SJSA1 (cell line): Measurements from ENCODE around the gene ACBD6. TPM values are rescaled to one million over a fixed set of nuclear protein-coding genes. Genes with fewer than 3 reads are reported as not detected.

Source experiments
- DNase-seq, 2 experiments: peaks; one replicate each; pipeline ENCODE4 v3.0.0-alpha.2; 2015 to 2020; ENCODE audit warnings: low spot score in 2 of 2, low read depth in 1 of 2
- H3K27ac ChIP-seq: fragments of 250-450 bp; sonication (Bioruptor Pico); 2 replicates; pipeline ENCODE4 v1.5.1; 2020; ENCODE audit warnings: mild to moderate bottlenecking, moderate library complexity
- H3K27me3 ChIP-seq: fragments of 250-450 bp; sonication (Bioruptor Pico); replicated peaks from 2 replicates; pipeline ENCODE4 v1.5.1; 2020; ENCODE audit warnings: mild to moderate bottlenecking, moderate library complexity
- H3K36me3 ChIP-seq: fragments of 250-450 bp; sonication (Bioruptor Pico); 2 replicates; pipeline ENCODE4 v1.5.1; 2020; ENCODE audit warnings: mild to moderate bottlenecking
- H3K4me1 ChIP-seq: fragments of 250-450 bp; sonication (Bioruptor Pico); replicated peaks from 2 replicates; pipeline ENCODE4 v1.6.1; 2021; ENCODE audit warnings: mild to moderate bottlenecking
- H3K4me3 ChIP-seq: fragments of 250-450 bp; sonication (Bioruptor Pico); 2 replicates; pipeline ENCODE4 v1.5.1; 2020; ENCODE audit warnings: mild to moderate bottlenecking
- H3K9me3 ChIP-seq: fragments of 250-450 bp; sonication (Bioruptor Pico); replicated peaks from 2 replicates; pipeline ENCODE4 v1.5.1; 2020; ENCODE audit warnings: mild to moderate bottlenecking
- total RNA-seq: library from RNA; depleted of rRNA; stranded (reverse); fragments of >200 nt; shearing (Covaris generic); gene quantifications from 2 replicates; pipeline ENCODE4 v1.2.3, GENCODE V29; 2014

ACBD6 gene
- total RNA-seq, 1 experiment from 2014 or later, result 71.7 TPM

- H3K27ac ChIP-seq, result no peak overlapping the region
- H3K4me3 ChIP-seq, result no peak overlapping the region
- DNase-seq, result no peak
- no peaks in the 10 kb centered on the region for H3K4me1 ChIP-seq
- H3K36me3 ChIP-seq, result peaks cover 4% of the 10 kb centered on the region; the same call in 1 of the 2 replicates
- H3K27me3 ChIP-seq, result no peaks in the 10 kb centered on the region
- H3K9me3 ChIP-seq, result no peaks in the 10 kb centered on the region
Observed at GRCh38 chr1:180402551-180402950, 99.8 kb downstream of the ACBD6 start.

GRCh38 chr1:180402001-180402400 lies 100.4 kb downstream of the ACBD6 start:
- no peaks in the 10 kb centered on the region for H3K27me3 ChIP-seq
- peaks cover under 1% of the 10 kb centered on the region; the same call in 1 of the 2 replicates for H3K36me3 ChIP-seq
- no peak for DNase-seq
- H3K4me1 ChIP-seq, result no peaks in the 10 kb centered on the region
- no peak overlapping the region for H3K4me3 ChIP-seq
- H3K27ac ChIP-seq, result no peak overlapping the region
- H3K9me3 ChIP-seq, result no peaks in the 10 kb centered on the region

GRCh38 chr1:180397175-180397574 lies 105.2 kb downstream of the ACBD6 start:
- no peaks in the 10 kb centered on the region for H3K4me1 ChIP-seq
- DNase-seq, result no peak
- H3K4me3 ChIP-seq, result no peak overlapping the region
- no peaks in the 10 kb centered on the region for H3K9me3 ChIP-seq
- H3K27ac ChIP-seq, result no peak overlapping the region
- no peaks in the 10 kb centered on the region for H3K27me3 ChIP-seq
- 0 out of 2 replicates have a peak, but pooled peaks cover 6% of the 10 kb centered on the region for H3K36me3 ChIP-seq

GRCh38 chr1:180392427-180393145 lies 109.8 kb downstream of the ACBD6 start:
- Histone ChIP-seq H3K36me3 (peaks cover 6% of the 10 kb centered on the region; the same call in 1 of the 2 replicates), H3K4me1 (no peaks in the 10 kb centered on the region), H3K9me3 (no peaks in the 10 kb centered on the region), H3K4me3 (no peak overlapping the region), H3K27me3 (no peaks in the 10 kb centered on the region), H3K27ac (no peak overlapping the region)
- DNase-seq, result no peak

- H3K4me1 ChIP-seq, result no peaks in the 10 kb centered on the region
- no peaks in the 10 kb centered on the region for H3K9me3 ChIP-seq
- H3K27me3 ChIP-seq, result no peaks in the 10 kb centered on the region
- H3K36me3 ChIP-seq, result peaks cover 11% of the 10 kb centered on the region; the same call in 1 of the 2 replicates
- no peak for DNase-seq
- no peak overlapping the region for H3K4me3 ChIP-seq
- H3K27ac ChIP-seq, result no peak overlapping the region
Observed at GRCh38 chr1:180392020-180392419, 110.4 kb downstream of the ACBD6 start.

GRCh38 chr1:180387413-180387812 lies 115.0 kb downstream of the ACBD6 start:
- peaks cover 14% of the 10 kb centered on the region for H3K9me3 ChIP-seq

GRCh38 chr1:180386745-180387367 lies 115.5 kb downstream of the ACBD6 start:
- no peak overlapping the region for H3K4me3 ChIP-seq
- no peaks in the 10 kb centered on the region for H3K27me3 ChIP-seq
- peaks cover 14% of the 10 kb centered on the region for H3K9me3 ChIP-seq
- no peak overlapping the region for H3K27ac ChIP-seq
- peaks cover 20% of the 10 kb centered on the region for H3K36me3 ChIP-seq
- H3K4me1 ChIP-seq, result no peaks in the 10 kb centered on the region
- DNase-seq, result no peak

More at GRCh38 chr1:180387413-180387812, 115.0 kb downstream of the ACBD6 start:
- Histone ChIP-seq H3K4me1 (no peaks in the 10 kb centered on the region), H3K36me3 (peaks cover 20% of the 10 kb centered on the region), H3K27ac (no peak overlapping the region), H3K4me3 (no peak overlapping the region), H3K27me3 (no peaks in the 10 kb centered on the region)
- no peak for DNase-seq

- H3K4me3 ChIP-seq, result no peak overlapping the region
- H3K9me3 ChIP-seq, result peaks cover 17% of the 10 kb centered on the region
- no peak for DNase-seq
- no peak overlapping the region for H3K27ac ChIP-seq
- H3K4me1 ChIP-seq, result no peaks in the 10 kb centered on the region
- H3K36me3 ChIP-seq, result peaks cover 20% of the 10 kb centered on the region
- no peaks in the 10 kb centered on the region for H3K27me3 ChIP-seq
Observed at GRCh38 chr1:180385144-180385543, 117.2 kb downstream of the ACBD6 start.

- peaks cover 23% of the 10 kb centered on the region for H3K9me3 ChIP-seq
Observed at GRCh38 chr1:180384286-180385005, 117.9 kb downstream of the ACBD6 start.

GRCh38 chr1:180382326-180383115 lies 119.9 kb downstream of the ACBD6 start:
- Histone ChIP-seq H3K36me3 (peaks cover 20% of the 10 kb centered on the region), H3K27ac (peak overlapping the region; percentile 5; the same call in 1 of the 2 replicates), H3K27me3 (no peaks in the 10 kb centered on the region), H3K4me1 (no peaks in the 10 kb centered on the region), H3K4me3 (no peak overlapping the region), H3K9me3 (peaks cover 26% of the 10 kb centered on the region)
- DNase-seq, result peak in 1 of 2 experiments; percentile 27

More at GRCh38 chr1:180384286-180385005, 117.9 kb downstream of the ACBD6 start:
- Histone ChIP-seq H3K27ac (no peak overlapping the region), H3K36me3 (peaks cover 20% of the 10 kb centered on the region), H3K4me1 (no peaks in the 10 kb centered on the region), H3K27me3 (no peaks in the 10 kb centered on the region), H3K4me3 (no peak overlapping the region)
- no peak for DNase-seq

GRCh38 chr1:180381184-180381580 lies 121.2 kb downstream of the ACBD6 start:
- peaks cover 12% of the 10 kb centered on the region; the same call in 1 of the 2 replicates for H3K36me3 ChIP-seq
- H3K27me3 ChIP-seq, result no peaks in the 10 kb centered on the region
- no peak overlapping the region for H3K27ac ChIP-seq
- H3K9me3 ChIP-seq, result peaks cover 26% of the 10 kb centered on the region
- no peak for DNase-seq
- H3K4me3 ChIP-seq, result no peak overlapping the region
- H3K4me1 ChIP-seq, result no peaks in the 10 kb centered on the region

- no peaks in the 10 kb centered on the region for H3K27me3 ChIP-seq
- no peak for DNase-seq
- H3K36me3 ChIP-seq, result peaks cover 10% of the 10 kb centered on the region; the same call in 1 of the 2 replicates
- H3K9me3 ChIP-seq, result peaks cover 20% of the 10 kb centered on the region
- H3K27ac ChIP-seq, result no peak overlapping the region
- H3K4me3 ChIP-seq, result no peak overlapping the region
- H3K4me1 ChIP-seq, result no peaks in the 10 kb centered on the region
Observed at GRCh38 chr1:180380259-180381183, 121.9 kb downstream of the ACBD6 start.
